ENCODE measurements around the gene RTF2.

- TF ChIP-seq EZH2phosphoT487 (IDR thresholded peaks at IDR 0.05; ENCODE audit: low read depth, severe bottlenecking, unreplicated experiment) = no peak
- TF ChIP-seq, protein P1, sequence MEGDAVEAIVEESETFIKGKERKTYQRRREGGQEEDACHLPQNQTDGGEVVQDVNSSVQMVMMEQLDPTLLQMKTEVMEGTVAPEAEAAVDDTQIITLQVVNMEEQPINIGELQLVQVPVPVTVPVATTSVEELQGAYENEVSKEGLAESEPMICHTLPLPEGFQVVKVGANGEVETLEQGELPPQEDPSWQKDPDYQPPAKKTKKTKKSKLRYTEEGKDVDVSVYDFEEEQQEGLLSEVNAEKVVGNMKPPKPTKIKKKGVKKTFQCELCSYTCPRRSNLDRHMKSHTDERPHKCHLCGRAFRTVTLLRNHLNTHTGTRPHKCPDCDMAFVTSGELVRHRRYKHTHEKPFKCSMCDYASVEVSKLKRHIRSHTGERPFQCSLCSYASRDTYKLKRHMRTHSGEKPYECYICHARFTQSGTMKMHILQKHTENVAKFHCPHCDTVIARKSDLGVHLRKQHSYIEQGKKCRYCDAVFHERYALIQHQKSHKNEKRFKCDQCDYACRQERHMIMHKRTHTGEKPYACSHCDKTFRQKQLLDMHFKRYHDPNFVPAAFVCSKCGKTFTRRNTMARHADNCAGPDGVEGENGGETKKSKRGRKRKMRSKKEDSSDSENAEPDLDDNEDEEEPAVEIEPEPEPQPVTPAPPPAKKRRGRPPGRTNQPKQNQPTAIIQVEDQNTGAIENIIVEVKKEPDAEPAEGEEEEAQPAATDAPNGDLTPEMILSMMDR (IDR thresholded peaks at IDR 0.05; ENCODE audit: poor library complexity) = no peak
- no peak for TF ChIP-seq EZH2 (IDR thresholded peaks at IDR 0.05; ENCODE audit: borderline replicate concordance)
Observed at GRCh38 chr20:56454754-56455153, 13.7 kb upstream of the RTF2 start.

Data from hepatocyte (in vitro differentiated cells).